D721Med (cell line): ENCODE data around the gene KIF5A.
A peak's percentile ranks its signal among the peaks of the same experiment; 100 is the strongest.

Experiments used
- DNase-seq: peaks from one replicate; pipeline ENCODE4 v3.0.0; 2011; ENCODE audit warnings: low spot score; ENCODE audit not compliant: insufficient read length
- FAIRE-seq: peaks from 2 replicates; lab custom pipeline; 2011; peaks lifted over from hg19 to GRCh38; lab: Jason Lieb, UNC
- TF ChIP-seq, protein P1 (sequence below): IDR thresholded peaks from 2 replicates; pipeline ENCODE4 v1.5.1; 2012; ENCODE audit warnings: mild to moderate bottlenecking, control low read depth; ENCODE audit not compliant: insufficient read depth; ENCODE audit errors: missing control alignments

Gene KIF5A

GRCh38 chr12:57611827-57612710, 62.2 kb downstream of the KIF5A start:
- TF ChIP-seq, protein P1, sequence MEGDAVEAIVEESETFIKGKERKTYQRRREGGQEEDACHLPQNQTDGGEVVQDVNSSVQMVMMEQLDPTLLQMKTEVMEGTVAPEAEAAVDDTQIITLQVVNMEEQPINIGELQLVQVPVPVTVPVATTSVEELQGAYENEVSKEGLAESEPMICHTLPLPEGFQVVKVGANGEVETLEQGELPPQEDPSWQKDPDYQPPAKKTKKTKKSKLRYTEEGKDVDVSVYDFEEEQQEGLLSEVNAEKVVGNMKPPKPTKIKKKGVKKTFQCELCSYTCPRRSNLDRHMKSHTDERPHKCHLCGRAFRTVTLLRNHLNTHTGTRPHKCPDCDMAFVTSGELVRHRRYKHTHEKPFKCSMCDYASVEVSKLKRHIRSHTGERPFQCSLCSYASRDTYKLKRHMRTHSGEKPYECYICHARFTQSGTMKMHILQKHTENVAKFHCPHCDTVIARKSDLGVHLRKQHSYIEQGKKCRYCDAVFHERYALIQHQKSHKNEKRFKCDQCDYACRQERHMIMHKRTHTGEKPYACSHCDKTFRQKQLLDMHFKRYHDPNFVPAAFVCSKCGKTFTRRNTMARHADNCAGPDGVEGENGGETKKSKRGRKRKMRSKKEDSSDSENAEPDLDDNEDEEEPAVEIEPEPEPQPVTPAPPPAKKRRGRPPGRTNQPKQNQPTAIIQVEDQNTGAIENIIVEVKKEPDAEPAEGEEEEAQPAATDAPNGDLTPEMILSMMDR: no peak
- DNase-seq (peak; percentile 97), FAIRE-seq (no peak)

DNA sequence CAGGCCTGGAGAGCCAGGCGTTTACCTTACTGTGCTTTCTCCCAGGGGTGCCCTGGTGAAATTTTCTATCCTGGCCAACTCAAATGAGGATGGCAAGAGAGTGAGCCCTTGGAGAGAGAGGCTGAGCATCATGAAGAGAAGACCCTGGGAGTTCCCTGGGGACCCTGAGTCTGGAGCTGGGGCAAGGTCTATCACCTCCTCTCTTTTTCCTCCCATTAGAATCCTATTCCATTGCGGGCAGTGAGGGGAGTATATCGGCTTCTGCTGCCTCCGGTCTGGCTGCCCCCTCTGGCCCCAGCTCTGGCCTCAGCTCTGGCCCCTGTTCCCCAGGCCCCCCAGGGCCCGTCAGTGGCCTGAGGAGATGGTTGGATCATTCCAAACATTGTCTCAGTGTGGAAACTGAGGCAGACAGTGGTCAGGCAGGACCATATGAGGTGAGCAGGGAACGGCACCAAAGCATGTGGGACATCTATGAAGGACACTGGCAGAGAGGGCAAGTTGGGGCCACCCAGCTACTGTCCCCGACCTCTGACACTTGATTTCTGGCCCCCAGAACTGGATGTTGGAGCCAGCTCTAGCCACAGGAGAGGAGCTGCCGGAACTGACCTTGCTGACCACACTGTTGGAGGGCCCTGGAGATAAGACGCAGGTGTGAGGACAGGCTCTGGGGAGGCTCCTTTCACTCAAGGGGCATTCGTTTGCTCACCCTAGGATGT, 63.0 kb downstream of the KIF5A start:
- DNase-seq: no peak
- no peak for FAIRE-seq
- TF ChIP-seq, protein P1: no peak

- FAIRE-seq (no peak), DNase-seq (no peak)
- TF ChIP-seq, protein P1: no peak
These were observed 63.7 kb downstream of the KIF5A start for GRCh38 chr12:57613427-57614109.

DNA sequence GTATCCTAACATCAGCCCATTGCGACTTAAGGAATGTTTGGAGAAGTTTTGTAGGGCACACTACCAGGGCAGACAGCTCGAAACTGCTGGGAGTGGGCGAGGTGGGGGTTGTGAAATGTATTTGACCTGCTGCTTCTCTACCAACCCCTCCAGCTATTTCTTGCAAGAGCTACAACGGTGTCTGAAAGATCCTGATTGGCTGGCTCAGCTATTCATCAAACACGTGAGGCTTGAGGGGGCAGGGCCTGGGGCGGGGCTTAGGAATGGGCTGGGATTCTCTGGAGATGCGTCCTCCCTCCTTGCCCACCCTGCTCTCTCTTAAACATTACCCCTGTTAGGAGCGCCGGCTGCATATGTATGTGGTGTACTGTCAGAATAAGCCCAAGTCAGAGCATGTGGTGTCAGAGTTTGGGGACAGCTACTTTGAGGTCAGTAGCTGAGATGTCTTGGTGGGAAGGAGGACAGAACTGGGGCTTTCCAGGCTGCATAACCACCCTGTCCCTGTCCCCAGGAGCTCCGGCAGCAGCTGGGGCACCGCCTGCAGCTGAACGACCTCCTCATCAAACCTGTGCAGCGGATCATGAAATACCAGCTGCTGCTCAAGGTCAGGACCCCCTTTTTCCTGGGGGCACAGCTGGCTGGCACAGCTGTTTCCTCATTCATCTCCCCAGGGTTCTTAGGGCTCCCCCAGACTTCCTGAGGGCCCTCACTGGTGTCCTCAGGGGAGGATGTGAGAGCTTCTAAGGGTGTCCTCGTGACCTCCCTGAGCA, 64.5 kb downstream of the KIF5A start:
- DNase-seq: no peak
- TF ChIP-seq, protein P1: no peak
- FAIRE-seq: no peak

- no peak for FAIRE-seq
- TF ChIP-seq, protein P1: no peak
- DNase-seq: no peak
These were observed 65.2 kb downstream of the KIF5A start for GRCh38 chr12:57614948-57615500.

DNA sequence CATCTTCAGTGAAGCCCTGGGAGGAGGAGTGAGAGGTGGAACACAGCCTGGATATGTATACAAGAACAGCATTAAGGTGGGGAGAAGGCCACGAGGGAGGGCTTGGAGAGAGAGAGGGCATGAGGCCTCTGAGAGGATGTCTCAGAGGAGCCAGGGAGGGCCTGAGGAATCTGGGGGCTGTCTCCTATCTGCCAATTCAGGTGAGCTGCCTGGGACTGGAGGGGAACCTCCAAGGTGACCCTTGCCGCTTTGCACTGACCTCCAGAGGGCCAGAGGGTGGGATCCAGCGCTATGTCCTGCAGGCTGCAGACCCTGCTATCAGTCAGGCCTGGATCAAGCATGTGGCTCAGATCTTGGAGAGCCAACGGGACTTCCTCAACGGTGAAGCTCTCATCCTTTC, 65.8 kb downstream of the KIF5A start:
- DNase-seq (no peak), FAIRE-seq (no peak)
- TF ChIP-seq, protein P1: no peak
